HCT116 (cell line): ENCODE results near the gene OTUD5. TPM values are rescaled to one million over a fixed set of nuclear protein-coding genes. Genes with fewer than 3 reads are reported as not detected.

Experiments
- ATAC-seq: fragments of 200-7000 bp; cut with Tn5 transposase; 2 replicates; pipeline ENCODE4 v1.9.1; 2020; ENCODE audit warnings: mild to moderate bottlenecking, moderate library complexity
- BruUV-seq: library from RNA; stranded (reverse); fragments of 400-500 nt; replicated peaks from 2 replicates; lab custom pipeline; 2021; lab: Mats Ljungman, UMichigan
- CTCF ChIA-PET: fragments of 300-600 bp; sonication (Branson Sonifier 250); formaldehyde crosslinking; loops from one replicate; lab custom pipeline; 2021; ENCODE audit warnings: antibody characterized with exemption; lab: Charles Lee
- POLR2A ChIA-PET: fragments of 300-600, 350-600 bp; sonication (Branson Sonifier 250); formaldehyde crosslinking; loops from one replicate; lab custom pipeline; 2021; ENCODE audit warnings: antibody characterized with exemption; lab: Charles Lee
- RAD21 ChIA-PET, 2 experiments: fragments of 300-600 bp; sonication (Branson Sonifier 250); formaldehyde crosslinking; loops; one replicate each; lab custom pipeline; 2023; ENCODE audit warnings: low total read pairs in 2 of 2; ENCODE audit not compliant: uncharacterized antibody in 2 of 2, unreplicated experiment in 2 of 2, low non-redundant PET in 1 of 2; lab: Charles Lee
- DNase-seq: peaks from one replicate; pipeline ENCODE4 v3.0.0-alpha.2; 2010; ENCODE audit warnings: low read depth, low spot score
- H2AFZ ChIP-seq: fragments of 200-600 bp; shearing (Covaris generic), sonication (generic); 2 replicates; pipeline ENCODE4 v1.6.1; 2017; ENCODE audit warnings: low read depth, mixed run types, mixed read lengths, antibody characterized with exemption, low read length; ENCODE audit not compliant: poor library complexity, severe bottlenecking
- H3K27ac ChIP-seq: 2 replicates; pipeline ENCODE4 v1.5.1; 2012; ENCODE audit warnings: low read depth, low read length
- H3K27me3 ChIP-seq: fragments of 200-600 bp; sonication (generic); 2 replicates; pipeline ENCODE4 v1.6.1; 2016; ENCODE audit warnings: mixed run types, low read length, mixed read lengths; ENCODE audit not compliant: insufficient read depth
- H3K36me3 ChIP-seq, 2 experiments: fragments of 200-500 bp in 1 of 2; fragments of 200-600 bp in 1 of 2; sonication (Bioruptor generic) in 1 of 2; sonication (generic) in 1 of 2; 2 replicates each; pipeline versions ENCODE4 v1.5.1 to v1.6.1; 2014 to 2016; ENCODE audit warnings: low read length in 2 of 2, inconsistent platforms in 1 of 2, mixed read lengths in 1 of 2, mixed run types in 1 of 2; ENCODE audit not compliant: insufficient read depth in 2 of 2, control insufficient read depth in 1 of 2
- H3K4me1 ChIP-seq, 2 experiments: fragments of 200-600 bp in 1 of 2; sonication (generic) in 1 of 2; 2 replicates each; pipeline versions ENCODE4 v1.5.1 to v1.6.1; 2012 to 2017; ENCODE audit warnings: low read length in 2 of 2, inconsistent platforms in 1 of 2, mild to moderate bottlenecking in 1 of 2, mixed read lengths in 1 of 2, mixed run types in 1 of 2, moderate library complexity in 1 of 2; ENCODE audit not compliant: insufficient read depth in 2 of 2, control insufficient read depth in 1 of 2
- H3K4me2 ChIP-seq: fragments of 200-600 bp; sonication (generic); 2 replicates; pipeline ENCODE4 v1.6.1; 2017; ENCODE audit warnings: mixed run types, low read length, mixed read lengths
- H3K4me3 ChIP-seq, 2 experiments: fragments of 200-600 bp in 1 of 2; sonication (generic) in 1 of 2; replicated peaks in 1 of 2; 2 replicates each; pipeline ENCODE4 v1.5.1; 2011 to 2016; ENCODE audit warnings: low read length in 2 of 2, control low read depth in 1 of 2, low read depth in 1 of 2, mild to moderate bottlenecking in 1 of 2, mixed read lengths in 1 of 2, mixed run types in 1 of 2
- H3K79me2 ChIP-seq: fragments of 200-600 bp; sonication (generic); 2 replicates; pipeline ENCODE4 v1.6.1; 2017; ENCODE audit warnings: mild to moderate bottlenecking, mixed run types, low read length, moderate library complexity, mixed read lengths; ENCODE audit not compliant: insufficient read depth
- H3K9ac ChIP-seq: fragments of 200-600 bp; sonication (generic); 2 replicates; pipeline ENCODE4 v1.6.1; 2016; ENCODE audit warnings: low read length, mixed read lengths
- H3K9me2 ChIP-seq: fragments of 200-600 bp; sonication (generic), shearing (Covaris generic); 2 replicates; pipeline ENCODE4 v1.6.1; 2017; ENCODE audit warnings: mixed run types, mild to moderate bottlenecking, moderate library complexity; ENCODE audit not compliant: insufficient read depth
- H3K9me3 ChIP-seq, 2 experiments: fragments of 200-500 bp in 1 of 2; fragments of 200-600 bp in 1 of 2; sonication (Bioruptor generic) in 1 of 2; sonication (generic) in 1 of 2; 2 replicates each; pipeline ENCODE4 v1.6.1; 2014 to 2017; ENCODE audit warnings: low read length in 2 of 2, mixed read lengths in 2 of 2, inconsistent platforms in 1 of 2, low read depth in 1 of 2, mild to moderate bottlenecking in 1 of 2, mixed run types in 1 of 2, moderate library complexity in 1 of 2; ENCODE audit not compliant: control insufficient read depth in 1 of 2, insufficient read depth in 1 of 2
- H4K20me1 ChIP-seq: fragments of 200-600 bp; sonication (generic), shearing (Covaris generic); 2 replicates; pipeline ENCODE4 v1.6.1; 2017; ENCODE audit warnings: mixed run types, mild to moderate bottlenecking, moderate library complexity; ENCODE audit not compliant: insufficient read depth
- EGR1 ChIP-seq: IDR thresholded peaks from 2 replicates; pipeline ENCODE4 v1.6.1; 2012; ENCODE audit warnings: low read depth
- EZH2phosphoT487 ChIP-seq: fragments of 200-600 bp; IDR thresholded peaks from 2 replicates; pipeline ENCODE4 v1.6.1; 2018; ENCODE audit warnings: antibody characterized with exemption, borderline replicate concordance
- FOSL1 ChIP-seq: IDR thresholded peaks from 2 replicates; pipeline ENCODE4 v1.6.1; 2012; ENCODE audit warnings: low read depth
- JUND ChIP-seq: IDR thresholded peaks from 2 replicates; pipeline ENCODE4 v1.6.1; 2012
- RAD21 ChIP-seq: IDR thresholded peaks from 2 replicates; pipeline ENCODE4 v1.6.1; 2012; ENCODE audit warnings: low read depth, mild to moderate bottlenecking
- SP1 ChIP-seq: IDR thresholded peaks from 2 replicates; pipeline ENCODE4 v1.6.1; 2012; ENCODE audit warnings: low read depth
- ZFX ChIP-seq: fragments of 450-650 bp; IDR thresholded peaks from 2 replicates; pipeline ENCODE4 v1.6.1; 2017
- ZNF274 ChIP-seq: fragments of 200-500 bp; sonication (Bioruptor generic); IDR thresholded peaks from 2 replicates; pipeline ENCODE4 v1.6.1; 2014; ENCODE audit warnings: mild to moderate bottlenecking, low read depth, low read length, inconsistent platforms
- intact Hi-C: fragments of 100-400 bp; cut with micrococcal nuclease; formaldehyde crosslinking; loops from 2 replicates; pipeline ENCODE4 v1.10.0; 2022
- total RNA-seq: library from RNA; stranded (reverse); gene quantifications from one replicate; pipeline ENCODE4 v1.2.1, GENCODE V29; 2021; ENCODE audit not compliant: unreplicated experiment
- TF ChIP-seq, protein P1 (sequence below), 3 experiments: fragments of 200-600 bp in 1 of 3; sonication (generic) in 1 of 3; IDR thresholded peaks in 2 of 3; conservative IDR thresholded peaks in 1 of 3; 2 replicates each; pipeline ENCODE4 v1.5.1; 2012 to 2017; ENCODE audit warnings: low read depth in 2 of 3, low read length in 2 of 3, antibody characterized with exemption in 1 of 3, borderline replicate concordance in 1 of 3, control low read depth in 1 of 3, mild to moderate bottlenecking in 1 of 3, mixed read lengths in 1 of 3, mixed run types in 1 of 3, moderate library complexity in 1 of 3; ENCODE audit not compliant: insufficient read depth in 1 of 3
- TF ChIP-seq, protein P2 (sequence below): IDR thresholded peaks from 2 replicates; pipeline ENCODE4 v1.6.1; 2011; ENCODE audit warnings: mild to moderate bottlenecking, low read length, moderate library complexity; ENCODE audit not compliant: insufficient replicate concordance; ENCODE audit errors: extremely low read depth
- TF ChIP-seq, protein P3 (sequence below): IDR thresholded peaks from 2 replicates; pipeline ENCODE4 v1.6.1; 2012; ENCODE audit warnings: low read depth

OTUD5 gene
- total RNA-seq, 1 experiment from 2014 or later: 42.6 TPM

DNA sequence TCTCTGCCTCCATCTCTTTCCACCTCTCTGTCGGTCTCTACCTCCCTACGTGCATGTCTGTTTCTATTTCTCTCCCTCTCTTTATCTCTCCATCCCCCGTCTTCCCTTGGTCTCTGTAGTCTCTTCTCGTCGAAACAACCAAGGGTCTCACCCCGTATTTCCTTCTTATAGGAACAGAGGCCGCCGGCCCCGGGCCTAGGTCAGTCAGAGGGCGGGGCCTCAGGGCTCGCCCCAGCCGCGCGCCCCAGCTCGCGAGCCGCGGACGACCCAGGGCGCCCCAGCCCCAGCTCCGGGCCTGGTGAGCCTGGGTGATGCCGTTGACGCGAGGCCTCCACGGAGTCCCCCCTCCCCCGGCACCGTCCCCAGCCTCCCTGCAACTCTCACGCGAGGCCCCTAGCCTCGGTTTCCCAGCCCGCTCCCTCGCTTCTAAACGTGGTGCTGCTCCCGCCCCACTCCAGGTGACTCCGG, 66.4 kb downstream of the OTUD5 start:
- peaks cover 0 to 7% of the 10 kb centered on the region in 2 experiments; a peak in 1 of 4 replicates for H3K36me3 ChIP-seq
- H3K4me3 ChIP-seq: peak overlapping the region in 1 of 2 experiments; percentile 48; a peak in 3 of 4 replicates
- intact Hi-C loops: loop anchor here (10.0 kb wide), 1 partner anchor 86 kb away; the partner anchor contains the start of gene HDAC6
- peak overlapping the region; percentile 81 for H3K4me2 ChIP-seq
- no peak overlapping the region; the same call in 1 of the 2 replicates for H3K27ac ChIP-seq
- TF ChIP-seq, protein P1, sequence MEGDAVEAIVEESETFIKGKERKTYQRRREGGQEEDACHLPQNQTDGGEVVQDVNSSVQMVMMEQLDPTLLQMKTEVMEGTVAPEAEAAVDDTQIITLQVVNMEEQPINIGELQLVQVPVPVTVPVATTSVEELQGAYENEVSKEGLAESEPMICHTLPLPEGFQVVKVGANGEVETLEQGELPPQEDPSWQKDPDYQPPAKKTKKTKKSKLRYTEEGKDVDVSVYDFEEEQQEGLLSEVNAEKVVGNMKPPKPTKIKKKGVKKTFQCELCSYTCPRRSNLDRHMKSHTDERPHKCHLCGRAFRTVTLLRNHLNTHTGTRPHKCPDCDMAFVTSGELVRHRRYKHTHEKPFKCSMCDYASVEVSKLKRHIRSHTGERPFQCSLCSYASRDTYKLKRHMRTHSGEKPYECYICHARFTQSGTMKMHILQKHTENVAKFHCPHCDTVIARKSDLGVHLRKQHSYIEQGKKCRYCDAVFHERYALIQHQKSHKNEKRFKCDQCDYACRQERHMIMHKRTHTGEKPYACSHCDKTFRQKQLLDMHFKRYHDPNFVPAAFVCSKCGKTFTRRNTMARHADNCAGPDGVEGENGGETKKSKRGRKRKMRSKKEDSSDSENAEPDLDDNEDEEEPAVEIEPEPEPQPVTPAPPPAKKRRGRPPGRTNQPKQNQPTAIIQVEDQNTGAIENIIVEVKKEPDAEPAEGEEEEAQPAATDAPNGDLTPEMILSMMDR (IDR thresholded peaks at IDR 0.05 in 2 of 3, conservative IDR thresholded peaks at IDR 0.05 in 1 of 3; ENCODE audit: borderline replicate concordance in 1 of 3, insufficient read depth in 1 of 3, low read depth in 2 of 3, low read length in 2 of 3): no peak
- TF ChIP-seq JUND: no peak
- no peak for TF ChIP-seq ZNF274
- no peak for TF ChIP-seq EGR1
- TF ChIP-seq RAD21: no peak
- TF ChIP-seq, protein P2, sequence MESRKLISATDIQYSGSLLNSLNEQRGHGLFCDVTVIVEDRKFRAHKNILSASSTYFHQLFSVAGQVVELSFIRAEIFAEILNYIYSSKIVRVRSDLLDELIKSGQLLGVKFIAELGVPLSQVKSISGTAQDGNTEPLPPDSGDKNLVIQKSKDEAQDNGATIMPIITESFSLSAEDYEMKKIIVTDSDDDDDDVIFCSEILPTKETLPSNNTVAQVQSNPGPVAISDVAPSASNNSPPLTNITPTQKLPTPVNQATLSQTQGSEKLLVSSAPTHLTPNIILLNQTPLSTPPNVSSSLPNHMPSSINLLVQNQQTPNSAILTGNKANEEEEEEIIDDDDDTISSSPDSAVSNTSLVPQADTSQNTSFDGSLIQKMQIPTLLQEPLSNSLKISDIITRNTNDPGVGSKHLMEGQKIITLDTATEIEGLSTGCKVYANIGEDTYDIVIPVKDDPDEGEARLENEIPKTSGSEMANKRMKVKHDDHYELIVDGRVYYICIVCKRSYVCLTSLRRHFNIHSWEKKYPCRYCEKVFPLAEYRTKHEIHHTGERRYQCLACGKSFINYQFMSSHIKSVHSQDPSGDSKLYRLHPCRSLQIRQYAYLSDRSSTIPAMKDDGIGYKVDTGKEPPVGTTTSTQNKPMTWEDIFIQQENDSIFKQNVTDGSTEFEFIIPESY: no peak
- TF ChIP-seq, protein P3, sequence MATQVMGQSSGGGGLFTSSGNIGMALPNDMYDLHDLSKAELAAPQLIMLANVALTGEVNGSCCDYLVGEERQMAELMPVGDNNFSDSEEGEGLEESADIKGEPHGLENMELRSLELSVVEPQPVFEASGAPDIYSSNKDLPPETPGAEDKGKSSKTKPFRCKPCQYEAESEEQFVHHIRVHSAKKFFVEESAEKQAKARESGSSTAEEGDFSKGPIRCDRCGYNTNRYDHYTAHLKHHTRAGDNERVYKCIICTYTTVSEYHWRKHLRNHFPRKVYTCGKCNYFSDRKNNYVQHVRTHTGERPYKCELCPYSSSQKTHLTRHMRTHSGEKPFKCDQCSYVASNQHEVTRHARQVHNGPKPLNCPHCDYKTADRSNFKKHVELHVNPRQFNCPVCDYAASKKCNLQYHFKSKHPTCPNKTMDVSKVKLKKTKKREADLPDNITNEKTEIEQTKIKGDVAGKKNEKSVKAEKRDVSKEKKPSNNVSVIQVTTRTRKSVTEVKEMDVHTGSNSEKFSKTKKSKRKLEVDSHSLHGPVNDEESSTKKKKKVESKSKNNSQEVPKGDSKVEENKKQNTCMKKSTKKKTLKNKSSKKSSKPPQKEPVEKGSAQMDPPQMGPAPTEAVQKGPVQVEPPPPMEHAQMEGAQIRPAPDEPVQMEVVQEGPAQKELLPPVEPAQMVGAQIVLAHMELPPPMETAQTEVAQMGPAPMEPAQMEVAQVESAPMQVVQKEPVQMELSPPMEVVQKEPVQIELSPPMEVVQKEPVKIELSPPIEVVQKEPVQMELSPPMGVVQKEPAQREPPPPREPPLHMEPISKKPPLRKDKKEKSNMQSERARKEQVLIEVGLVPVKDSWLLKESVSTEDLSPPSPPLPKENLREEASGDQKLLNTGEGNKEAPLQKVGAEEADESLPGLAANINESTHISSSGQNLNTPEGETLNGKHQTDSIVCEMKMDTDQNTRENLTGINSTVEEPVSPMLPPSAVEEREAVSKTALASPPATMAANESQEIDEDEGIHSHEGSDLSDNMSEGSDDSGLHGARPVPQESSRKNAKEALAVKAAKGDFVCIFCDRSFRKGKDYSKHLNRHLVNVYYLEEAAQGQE: no peak
- no peak for TF ChIP-seq ZFX
- no peak for TF ChIP-seq SP1
- TF ChIP-seq EZH2phosphoT487: no peak
- no peak for TF ChIP-seq FOSL1
- no peak overlapping the region for H2AFZ ChIP-seq
- H4K20me1 ChIP-seq: no peaks in the 10 kb centered on the region
- H3K4me1 ChIP-seq: peaks cover 3 to 14% of the 10 kb centered on the region in 2 experiments; a peak in 3 of 4 replicates
- DNase-seq: no peak
- H3K79me2 ChIP-seq: peaks cover 11% of the 10 kb centered on the region
- H3K27me3 ChIP-seq: no peaks in the 10 kb centered on the region
- no peaks in the 10 kb centered on the region for H3K9me2 ChIP-seq
- H3K9me3 ChIP-seq: no peaks in the 10 kb centered on the region
- H3K9ac ChIP-seq: peak overlapping the region; percentile 55
- BruUV-seq: no TSS peak
- CTCF ChIA-PET: interaction anchor here (1.0 kb wide), 2 partner anchors 26 to 153 kb away, joined by 3 read pairs; no protein-coding TSS in a partner anchor
- no peak; the same call in 1 of the 2 replicates for ATAC-seq
- RAD21 ChIA-PET: interaction anchor here in 1 of 2 experiments (1.0 kb wide), 1 partner anchor 243 kb away, joined by 3 read pairs; no protein-coding TSS in a partner anchor
- POLR2A ChIA-PET: interaction anchor here (1.8 kb wide), 1 partner anchor 21 kb away, joined by 5 read pairs; the partner anchor contains the start of gene SLC35A2
